AG09319 (cell line): ENCODE results near the gene ARSA.

Source experiments
- DNase-seq: peaks from one replicate; pipeline ENCODE4 v3.0.0-alpha.2; 2010; ENCODE audit warnings: low read depth; ENCODE audit errors: extremely low read depth
- CTCF ChIP-seq: IDR thresholded peaks from 2 replicates; pipeline ENCODE4 v1.5.1; 2011; ENCODE audit warnings: low read depth, mild to moderate bottlenecking, inconsistent platforms, low read length, moderate library complexity

The ARSA gene

DNA sequence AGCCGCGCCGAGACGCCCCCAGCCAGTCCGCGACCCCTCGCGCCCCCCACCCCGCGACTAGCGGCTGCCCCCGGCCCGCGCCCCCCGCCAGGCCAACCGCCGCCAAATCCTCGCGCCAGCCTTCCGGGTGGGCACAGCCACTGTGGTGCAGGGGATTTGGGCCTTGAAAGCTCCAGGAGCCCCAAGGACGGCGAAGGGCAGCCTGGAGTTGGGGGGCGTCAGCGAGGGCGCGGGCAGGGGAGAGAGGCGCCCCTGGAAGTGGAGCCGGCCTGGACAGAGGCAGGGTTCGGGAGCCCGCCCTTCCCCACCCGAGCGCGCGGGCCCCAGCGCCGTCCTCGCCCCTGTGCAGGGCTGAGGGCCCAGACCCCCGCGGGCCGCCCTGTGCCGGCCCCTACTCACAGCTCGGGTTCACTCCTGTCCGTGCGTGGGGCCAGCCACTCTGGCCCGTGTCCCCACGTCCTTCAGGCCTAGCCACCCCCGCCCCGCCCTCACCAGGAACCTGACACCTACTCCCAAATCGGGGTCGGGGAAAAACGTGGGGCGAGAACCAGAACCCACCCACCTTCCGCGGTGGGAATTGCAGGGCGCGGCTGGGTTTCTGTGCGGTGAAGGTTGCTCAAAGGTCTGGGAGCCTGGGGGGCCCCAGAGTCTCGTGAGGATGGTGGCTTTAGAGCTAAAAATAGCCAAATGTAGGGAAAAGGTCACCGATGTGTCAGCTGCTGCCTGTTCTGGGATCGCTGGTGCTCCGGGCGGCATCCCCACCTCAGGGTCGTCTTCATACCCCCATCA lies 49.8 kb downstream of the ARSA start, which contains the start of gene CPT1B:
CPT1B (minus strand) TSS at position 441 of the 789 bp plus-strand sequence. CDS start 512 bp downstream, outside the sequence.
- no peak for DNase-seq
- TF ChIP-seq CTCF: no peak; the same call in 1 of the 2 replicates

DNA sequence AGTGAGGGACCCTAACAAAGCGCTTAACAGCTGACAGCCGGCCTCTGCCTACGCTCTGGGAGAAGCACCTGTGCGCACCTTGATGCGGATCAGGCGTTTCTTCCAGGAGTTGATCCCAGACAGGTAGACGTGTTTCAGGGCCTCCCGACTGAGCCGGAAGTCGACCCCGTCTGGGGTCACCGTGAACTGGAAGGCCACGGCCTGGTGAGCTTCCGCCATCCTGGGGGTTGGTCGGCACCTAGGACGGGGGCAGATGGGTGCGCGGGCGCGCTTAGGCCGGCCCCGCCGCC lies 50.3 kb downstream of the ARSA start:
- DNase-seq: no peak
- TF ChIP-seq CTCF: no peak

DNA sequence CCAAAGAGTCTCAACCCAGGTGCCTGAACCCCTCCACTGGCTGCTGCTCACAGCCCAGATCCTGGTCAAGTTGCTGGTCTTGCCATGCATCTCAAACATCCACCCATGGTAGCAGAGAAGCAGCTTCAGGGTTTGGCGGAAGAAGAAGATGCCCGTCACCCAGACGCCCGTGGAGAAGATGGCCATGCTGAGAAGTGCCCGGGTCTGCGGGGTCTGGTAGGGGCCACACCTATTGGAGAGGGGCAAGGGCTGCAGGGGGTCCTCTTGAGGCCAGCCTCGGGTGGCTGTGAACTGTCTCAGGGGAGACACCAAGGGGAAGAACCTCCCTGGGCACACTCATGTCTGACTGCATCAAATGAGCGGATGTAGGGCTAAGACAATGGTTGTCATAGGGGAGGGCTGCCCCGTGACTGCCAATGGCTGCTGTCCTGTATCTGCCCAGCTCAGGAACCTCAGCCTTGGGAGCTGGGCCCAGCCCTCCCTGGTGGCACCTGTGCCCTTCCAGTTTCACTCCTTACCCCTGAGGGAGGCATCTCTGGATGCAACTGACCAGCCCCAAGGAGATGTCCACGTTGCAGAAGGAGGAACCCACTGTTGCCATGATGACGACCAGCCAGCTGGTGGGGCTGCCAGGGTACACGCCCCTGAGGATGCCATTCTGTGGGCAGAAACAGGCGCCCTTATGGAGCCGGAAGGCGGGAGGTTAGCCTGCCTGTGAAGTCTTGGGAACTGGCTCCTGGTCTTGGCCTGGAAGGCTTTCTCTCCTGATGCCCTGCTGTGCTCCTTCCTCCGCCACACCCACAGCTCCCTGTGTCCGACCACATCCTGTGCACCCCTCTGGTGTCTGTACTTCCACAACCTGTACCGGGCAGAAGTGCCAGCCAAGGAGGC lies 50.9 kb downstream of the ARSA start:
- DNase-seq: no peak
- no peak for TF ChIP-seq CTCF

DNA sequence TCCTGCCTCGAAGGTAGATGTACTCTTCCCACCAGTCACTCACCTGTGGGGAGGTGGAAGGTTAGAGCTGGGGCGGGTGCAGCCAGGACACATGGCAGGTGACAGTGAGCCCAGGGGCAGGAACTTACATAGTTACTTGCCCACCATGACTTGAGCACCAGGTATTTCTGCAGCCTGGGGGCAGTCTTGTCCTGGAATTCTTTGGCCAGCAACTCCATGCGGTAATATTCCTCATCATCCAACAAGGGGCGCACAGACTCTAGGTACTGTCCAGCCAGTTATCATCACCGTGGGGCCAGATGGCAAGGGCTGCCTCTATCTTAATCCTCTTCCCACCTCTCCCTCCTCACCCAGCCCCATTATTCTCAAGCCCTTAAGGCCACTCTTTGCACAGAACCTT lies 51.9 kb downstream of the ARSA start:
- DNase-seq: no peak
- no peak; the same call in 1 of the 2 replicates for TF ChIP-seq CTCF

DNA sequence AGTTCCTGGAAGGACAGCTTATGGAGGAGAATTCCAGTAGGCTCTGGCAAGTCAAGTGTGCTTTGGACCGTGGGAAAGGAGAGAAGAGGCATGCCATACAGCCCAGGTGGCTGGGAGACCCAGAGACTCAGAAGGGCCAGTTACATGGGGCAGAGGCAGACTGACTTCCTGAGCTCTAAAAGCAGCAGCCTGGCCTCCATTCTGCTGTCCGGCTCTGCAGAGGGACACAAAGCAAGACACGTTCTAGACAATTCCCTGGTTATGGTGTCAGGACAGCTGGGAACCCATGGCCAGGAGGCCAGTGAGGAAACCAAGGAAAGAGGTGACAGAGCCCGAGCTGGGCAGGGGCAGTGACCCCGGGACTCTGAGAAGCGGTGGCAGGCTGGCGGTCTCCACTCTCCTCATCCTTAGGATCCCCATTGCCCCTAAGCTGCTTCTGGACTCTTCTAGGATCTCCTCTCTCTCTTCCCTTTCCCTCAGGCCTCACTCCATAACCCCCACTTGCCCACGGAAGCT lies 52.5 kb downstream of the ARSA start:
- no peak for DNase-seq
- no peak for TF ChIP-seq CTCF
